Vagina (tissue), 1 donor: ENCODE measurements around the gene TOR3A. TPM values are rescaled to one million over a fixed set of nuclear protein-coding genes. Genes with fewer than 3 reads are reported as not detected.

ENCODE experiments used
- small RNA-seq: library from RNA; depleted of rRNA; stranded (forward); fragments of <200 nt; gene quantifications from one replicate; pipeline ENCODE3, GENCODE V24; 2016
- total RNA-seq: library from RNA; depleted of rRNA; stranded (reverse); fragments of >200 nt; gene quantifications from one replicate; pipeline ENCODE4 v1.2.3, GENCODE V29; 2016

Gene TOR3A
- total RNA-seq, 1 donor from 2014 or later = 20.4 TPM

Small RNAs within 50 kb of the gene (small RNA-seq; reads per million reads assigned to genes)
- gene AL512326.3 = not detected

Other genes starting within 250 kb of the TOR3A start
- gene ANGPTL1, start 211.0 kb upstream of the TOR3A start, total RNA-seq = 19.4 TPM
- 19.4 TPM for gene FAM20B, start 56.2 kb upstream of the TOR3A start, total RNA-seq
- gene ABL2, start 147.6 kb downstream of the TOR3A start, total RNA-seq = 15.0 TPM
- 10.3 TPM for gene SOAT1, start 211.7 kb downstream of the TOR3A start, total RNA-seq